Psoas muscle (tissue), 8 donors: ENCODE measurements around the gene TENM3. TPM values are rescaled to one million over a fixed set of nuclear protein-coding genes. Genes with fewer than 3 reads are reported as not detected.

ENCODE experiments used
- ATAC-seq, 4 donors: fragments of 200-7000 bp; cut with Tn5 transposase; one replicate each; pipeline ENCODE4 v1.9.1; 2020; ENCODE audit warnings: moderate library complexity in 3 of 4, mild to moderate bottlenecking in 2 of 4
- DNase-seq, 2 donors: peaks; one replicate each; pipeline ENCODE4 v3.0.0-alpha.2; 2020
- H3K27ac ChIP-seq: fragments of 200-600 bp; one replicate; pipeline ENCODE4 v1.8.0; 2022
- H3K27me3 ChIP-seq, 3 donors: fragments of 200-600 bp in 1 of 3; one replicate each; pipeline versions ENCODE4 v1.6.1 to v1.8.0; 2013 to 2022; ENCODE audit warnings: low read length in 2 of 3, mild to moderate bottlenecking in 2 of 3, moderate library complexity in 1 of 3; ENCODE audit not compliant: insufficient read depth in 3 of 3
- H3K36me3 ChIP-seq, 2 donors: fragments of 200-600 bp in 1 of 2; one replicate each; pipeline versions ENCODE4 v1.6.1 to v1.8.0; 2013 to 2022; ENCODE audit warnings: low read depth in 1 of 2, mild to moderate bottlenecking in 1 of 2, moderate library complexity in 1 of 2; ENCODE audit not compliant: insufficient read depth in 1 of 2
- H3K4me1 ChIP-seq: fragments of 200-600 bp; one replicate; pipeline ENCODE4 v1.8.0; 2022
- H3K4me3 ChIP-seq: fragments of 200-600 bp; one replicate; pipeline ENCODE4 v1.8.0; 2022; ENCODE audit warnings: mild to moderate bottlenecking
- H3K9me3 ChIP-seq: fragments of 200-600 bp; one replicate; pipeline ENCODE4 v1.8.0; 2022
- WGBS, 3 donors: extraction: QIAGEN DNeasy Blood & Tissue Kit; methylation state at CpG; one replicate each; pipeline versions ENCODE4 v1.1.6 to v1.1.7; 2013; 5-methylcytosine and 5-hydroxymethylcytosine counted together
- intact Hi-C, 2 donors: fragments of 100-400 bp; cut with DNase I; formaldehyde crosslinking; loops; one replicate each; pipeline versions ENCODE4 v1.11.0 to v1.14.2; 2022
- polyA plus RNA-seq, 3 donors: library from polyadenylated mRNA; stranded (reverse); fragments of 200-250 nt; gene quantifications; one replicate each; pipeline ENCODE4 v1.2.3, GENCODE V29; 2013
- total RNA-seq, 4 donors: library from RNA; stranded (reverse); fragmentation: NEBNext Ultra II Directional in 2 of 4; extraction: Animal tissue kit (Norgen Biotek cat#: 25700) in 2 of 4; gene quantifications; one replicate each; pipeline versions ENCODE4 v1.2.1 to v1.2.4, GENCODE V29; 2021 to 2023
- TF ChIP-seq, protein P1 (sequence below): fragments of 200-600 bp; IDR thresholded peaks from one replicate; pipeline ENCODE4 v1.8.0; 2022; ENCODE audit warnings: antibody characterized with exemption
- donor health status: healthy with polysubstance abuse.
- donor health status: DM: no; HTN: no; CAD: no; lungs with moderate emphysema.
- donor health status: Bipolar disorder and iron deficiency.
- donor health status: healthy.
- donor health status: DM: yes; HTN: yes; CAD: no.
- donor health status: DM: no; HTN: no; CAD: no.
- donor health status: DM: no; HTN: no; CAD: no.
- donor health status: DM: yes; HTN: yes; CAD: no.

The TENM3 gene
- total and polyA plus RNA-seq, 7 donors: 0.48 to 11.6 (median 5.3) TPM

DNA sequence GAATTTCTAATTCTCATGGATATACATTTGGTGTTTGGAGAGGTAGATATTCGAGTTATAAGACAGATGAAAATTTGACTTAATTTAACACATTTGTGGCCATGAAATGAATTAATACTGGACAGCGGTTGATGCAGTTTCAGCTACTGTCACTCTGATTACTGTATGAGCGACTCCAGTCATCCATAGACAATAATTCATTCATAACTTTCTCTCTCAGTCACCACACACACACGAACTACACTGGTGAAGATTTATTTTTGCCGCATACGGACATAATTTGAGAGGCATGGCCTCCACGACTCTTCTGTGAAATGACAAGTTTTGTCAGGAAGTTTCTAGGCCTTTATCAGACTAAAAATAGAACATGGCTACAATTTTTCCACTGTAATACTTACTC, 177.0 kb downstream of the TENM3 start:
- ATAC-seq: no peak
- no peaks in the 10 kb centered on the region for H3K9me3 ChIP-seq
- intact Hi-C loops: no loop called here
- H3K27me3 ChIP-seq: no peaks in the 10 kb centered on the region
- H3K4me3 ChIP-seq: no peak overlapping the region
- TF ChIP-seq, protein P1, sequence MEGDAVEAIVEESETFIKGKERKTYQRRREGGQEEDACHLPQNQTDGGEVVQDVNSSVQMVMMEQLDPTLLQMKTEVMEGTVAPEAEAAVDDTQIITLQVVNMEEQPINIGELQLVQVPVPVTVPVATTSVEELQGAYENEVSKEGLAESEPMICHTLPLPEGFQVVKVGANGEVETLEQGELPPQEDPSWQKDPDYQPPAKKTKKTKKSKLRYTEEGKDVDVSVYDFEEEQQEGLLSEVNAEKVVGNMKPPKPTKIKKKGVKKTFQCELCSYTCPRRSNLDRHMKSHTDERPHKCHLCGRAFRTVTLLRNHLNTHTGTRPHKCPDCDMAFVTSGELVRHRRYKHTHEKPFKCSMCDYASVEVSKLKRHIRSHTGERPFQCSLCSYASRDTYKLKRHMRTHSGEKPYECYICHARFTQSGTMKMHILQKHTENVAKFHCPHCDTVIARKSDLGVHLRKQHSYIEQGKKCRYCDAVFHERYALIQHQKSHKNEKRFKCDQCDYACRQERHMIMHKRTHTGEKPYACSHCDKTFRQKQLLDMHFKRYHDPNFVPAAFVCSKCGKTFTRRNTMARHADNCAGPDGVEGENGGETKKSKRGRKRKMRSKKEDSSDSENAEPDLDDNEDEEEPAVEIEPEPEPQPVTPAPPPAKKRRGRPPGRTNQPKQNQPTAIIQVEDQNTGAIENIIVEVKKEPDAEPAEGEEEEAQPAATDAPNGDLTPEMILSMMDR: no peak
- no peak overlapping the region for H3K27ac ChIP-seq
- no peak for DNase-seq
- WGBS, 3 donors: 77 to 82% (median 78%) methylated on average over 7 of the region's 7 CpGs
- no peaks in the 10 kb centered on the region for H3K36me3 ChIP-seq
- no peaks in the 10 kb centered on the region for H3K4me1 ChIP-seq

- WGBS, 3 donors: 29 to 48% (median 35%) methylated on average over 5 of the region's 5 CpGs
- Histone ChIP-seq H3K36me3 (no peaks in the 10 kb centered on the region), H3K27ac (no peak overlapping the region), H3K9me3 (no peaks in the 10 kb centered on the region), H3K27me3 (no peaks in the 10 kb centered on the region), H3K4me3 (no peak overlapping the region), H3K4me1 (no peaks in the 10 kb centered on the region)
- ATAC-seq (no peak), DNase-seq (no peak)
- TF ChIP-seq, protein P1: no peak
- intact Hi-C loops: no loop called here
Observed at GRCh38 chr4:182421753-182422152, 178.6 kb downstream of the TENM3 start.

DNA sequence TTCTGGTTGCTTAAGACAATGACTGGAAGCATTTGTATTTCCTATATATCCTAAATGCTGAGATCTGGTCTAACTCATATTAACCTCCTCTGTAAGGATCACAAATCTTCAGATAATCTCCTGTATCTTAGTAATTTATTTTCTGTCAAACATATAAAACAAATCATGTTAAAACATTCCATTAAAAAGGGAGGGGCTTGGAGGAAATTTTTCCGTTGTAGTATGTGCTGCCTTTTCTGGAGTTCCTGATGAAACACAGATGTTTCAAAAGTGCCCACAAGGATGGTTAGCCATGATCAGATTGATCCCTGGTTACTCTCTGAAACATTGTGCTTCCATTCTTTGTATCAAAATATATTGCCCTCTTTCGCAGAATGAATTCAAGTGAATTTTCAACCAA, 182.1 kb downstream of the TENM3 start:
- intact Hi-C loops: no loop called here
- no peak for ATAC-seq

DNA sequence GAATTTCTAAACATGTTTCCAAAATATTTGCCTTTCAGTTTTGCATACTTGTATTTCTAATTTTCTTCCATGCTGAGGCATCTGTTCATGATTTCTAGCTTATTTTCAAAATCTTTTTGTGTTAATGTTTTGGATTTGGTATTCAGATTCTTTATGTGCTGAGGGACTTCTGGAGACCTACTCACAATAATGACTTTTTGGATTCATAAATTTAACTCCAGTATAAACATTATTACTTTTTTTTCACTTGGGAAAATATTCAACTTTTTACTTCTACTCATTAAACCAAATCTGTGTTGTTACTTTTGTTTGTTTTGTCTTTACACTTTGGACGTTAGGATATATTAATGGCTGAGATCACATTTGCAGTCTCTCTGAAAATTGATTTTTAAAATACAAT, 183.7 kb downstream of the TENM3 start:
- no peaks in the 10 kb centered on the region for H3K27me3 ChIP-seq
- H3K4me3 ChIP-seq: no peak overlapping the region
- no peaks in the 10 kb centered on the region for H3K36me3 ChIP-seq
- no peak overlapping the region for H3K27ac ChIP-seq
- intact Hi-C loops: no loop called here
- no peaks in the 10 kb centered on the region for H3K4me1 ChIP-seq
- ATAC-seq (no peak), DNase-seq (no peak)
- WGBS, 3 donors: 52 to 67% (median 56%) methylated on average over 1 of the region's 1 CpG
- H3K9me3 ChIP-seq: no peaks in the 10 kb centered on the region
- TF ChIP-seq, protein P1: no peak

More for the DNA sequence above, 182.1 kb downstream of the TENM3 start:
- H3K4me1 ChIP-seq: no peaks in the 10 kb centered on the region
- 87 to 95% (median 90%) methylated on average over 2 of the region's 2 CpGs for WGBS, 3 donors
- DNase-seq: no peak
- no peaks in the 10 kb centered on the region for H3K9me3 ChIP-seq
- TF ChIP-seq, protein P1: no peak
- H3K4me3 ChIP-seq: no peak overlapping the region
- H3K27ac ChIP-seq: no peak overlapping the region
- H3K27me3 ChIP-seq: no peaks in the 10 kb centered on the region
- H3K36me3 ChIP-seq: no peaks in the 10 kb centered on the region

GRCh38 chr4:182427554-182427953, 184.4 kb downstream of the TENM3 start:
- Histone ChIP-seq H3K9me3 (no peaks in the 10 kb centered on the region), H3K27me3 (no peaks in the 10 kb centered on the region), H3K4me1 (no peaks in the 10 kb centered on the region), H3K36me3 (no peaks in the 10 kb centered on the region), H3K27ac (no peak overlapping the region), H3K4me3 (no peak overlapping the region)
- TF ChIP-seq, protein P1: no peak
- DNase-seq (no peak), ATAC-seq (no peak)
- intact Hi-C loops: no loop called here
- 77 to 80% (median 79%) methylated on average over 2 of the region's 2 CpGs for WGBS, 3 donors
